Mesendoderm (in vitro differentiated cells): Measurements from ENCODE around the gene NFIC.

Experiments
- DNase-seq: peaks from one replicate; pipeline ENCODE4 v3.0.0; 2013
- H2AK5ac ChIP-seq: 2 replicates; pipeline ENCODE4 v1.6.1; 2013; ENCODE audit warnings: low read length, inconsistent platforms
- H2BK120ac ChIP-seq: 2 replicates; pipeline ENCODE4 v1.6.1; 2013; ENCODE audit warnings: low read depth, mild to moderate bottlenecking, low read length, moderate library complexity, mixed read lengths
- H2BK15ac ChIP-seq: replicated peaks from 2 replicates; pipeline ENCODE4 v1.6.1; 2013; ENCODE audit warnings: low read depth, mild to moderate bottlenecking, moderate library complexity
- H2BK5ac ChIP-seq: 2 replicates; pipeline ENCODE4 v1.6.1; 2013; ENCODE audit warnings: low read length, inconsistent platforms
- H3K18ac ChIP-seq: 2 replicates; pipeline ENCODE4 v1.6.1; 2013; ENCODE audit warnings: mild to moderate bottlenecking, low read length, mixed read lengths
- H3K23ac ChIP-seq: one replicate; pipeline ENCODE4 v1.6.1; 2013; ENCODE audit warnings: low read length
- H3K27ac ChIP-seq: 2 replicates; pipeline ENCODE4 v1.5.1; 2013; ENCODE audit warnings: low read depth, mild to moderate bottlenecking, inconsistent platforms, low read length, moderate library complexity
- H3K27me3 ChIP-seq: 2 replicates; pipeline ENCODE4 v1.6.1; 2013; ENCODE audit warnings: low read length, control low read depth, mild to moderate bottlenecking, inconsistent platforms; ENCODE audit not compliant: insufficient read depth, poor library complexity
- H3K36me3 ChIP-seq: 2 replicates; pipeline ENCODE4 v1.6.1; 2013; ENCODE audit warnings: low read length, inconsistent platforms; ENCODE audit not compliant: control insufficient read depth, insufficient read depth
- H3K4ac ChIP-seq: one replicate; pipeline ENCODE4 v1.6.1; 2013; ENCODE audit warnings: low read depth, mild to moderate bottlenecking, low read length, moderate library complexity
- H3K4me1 ChIP-seq: 2 replicates; pipeline ENCODE4 v1.6.1; 2013; ENCODE audit warnings: low read depth, low read length, inconsistent platforms; ENCODE audit not compliant: control insufficient read depth
- H3K4me2 ChIP-seq: 2 replicates; pipeline ENCODE4 v1.6.1; 2013; ENCODE audit warnings: low read length
- H3K4me3 ChIP-seq: 2 replicates; pipeline ENCODE4 v1.5.1; 2013; ENCODE audit warnings: mild to moderate bottlenecking, low read length
- H3K56ac ChIP-seq: one replicate; pipeline ENCODE4 v1.6.1; 2013; ENCODE audit warnings: low read length
- H3K79me1 ChIP-seq: 2 replicates; pipeline ENCODE4 v1.6.1; 2013; ENCODE audit warnings: low read length, inconsistent platforms
- H3K79me2 ChIP-seq: 2 replicates; pipeline ENCODE4 v1.6.1; 2013; ENCODE audit warnings: mild to moderate bottlenecking, low read length; ENCODE audit not compliant: control insufficient read depth, insufficient read depth
- H3K9ac ChIP-seq: 2 replicates; pipeline ENCODE4 v1.6.1; 2013; ENCODE audit warnings: low read length, inconsistent platforms
- H4K5ac ChIP-seq: one replicate; pipeline ENCODE4 v1.6.1; 2013; ENCODE audit warnings: low read length
- H4K8ac ChIP-seq: one replicate; pipeline ENCODE4 v1.6.1; 2013; ENCODE audit warnings: low read depth, mild to moderate bottlenecking, control low read depth, low read length, moderate library complexity
- WGBS: extraction: QIAGEN DNeasy Blood & Tissue Kit; methylation state at CpG from one replicate; pipeline ENCODE4 v1.1.7; 2013; ENCODE audit warnings: low lambda C conversion rate, missing lambda C conversion rate; ENCODE audit not compliant: insufficient coverage; ENCODE audit errors: extremely low coverage; 5-methylcytosine and 5-hydroxymethylcytosine counted together

NFIC gene

GRCh38 chr19:3462991-3463713 is 96.8 kb downstream of the NFIC start:
- H2BK5ac ChIP-seq = no peak overlapping the region
- H3K36me3 ChIP-seq = no peaks in the 10 kb centered on the region
- peak overlapping the region; percentile 84 for H3K56ac ChIP-seq
- H3K27me3 ChIP-seq = no peaks in the 10 kb centered on the region
- no peaks in the 10 kb centered on the region for H3K79me2 ChIP-seq
- no peak for DNase-seq
- H3K79me1 ChIP-seq = no peaks in the 10 kb centered on the region
- H3K27ac ChIP-seq = no peak overlapping the region
- no peak overlapping the region for H4K8ac ChIP-seq
- peak overlapping the region; percentile 93 for H3K18ac ChIP-seq
- H4K5ac ChIP-seq = no peak overlapping the region
- H2BK15ac ChIP-seq = no peak overlapping the region
- peak overlapping the region; percentile 74 for H3K4ac ChIP-seq
- no CpG with 5 or more reads among the region's 58 CpGs for WGBS
- H2BK120ac ChIP-seq = no peak overlapping the region
- peak overlapping the region; percentile 59 for H3K9ac ChIP-seq
- peak overlapping the region; percentile 57 for H3K4me2 ChIP-seq
- H3K4me1 ChIP-seq = peaks cover 6% of the 10 kb centered on the region
- H2AK5ac ChIP-seq = no peak overlapping the region
- H3K4me3 ChIP-seq = no peak overlapping the region
- no peak overlapping the region for H3K23ac ChIP-seq

- Histone ChIP-seq H2BK5ac (no peak overlapping the region), H3K79me2 (no peaks in the 10 kb centered on the region), H3K18ac (peak overlapping the region; percentile 93), H4K5ac (no peak overlapping the region), H2BK15ac (no peak overlapping the region), H3K56ac (peak overlapping the region; percentile 84), H3K79me1 (no peaks in the 10 kb centered on the region), H3K4ac (peak overlapping the region; percentile 82), H3K27me3 (no peaks in the 10 kb centered on the region), H3K4me2 (peak overlapping the region; percentile 39), H4K8ac (no peak overlapping the region), H3K4me3 (no peak overlapping the region), H2AK5ac (no peak overlapping the region), H2BK120ac (no peak overlapping the region), H3K36me3 (no peaks in the 10 kb centered on the region), H3K27ac (no peak overlapping the region), H3K4me1 (peaks cover 3% of the 10 kb centered on the region), H3K9ac (peak overlapping the region; percentile 73), H3K23ac (no peak overlapping the region)
- WGBS = no CpG with 5 or more reads among the region's 57 CpGs
- no peak for DNase-seq
Measured at GRCh38 chr19:3463714-3464586, 97.6 kb downstream of the NFIC start.

- peak; percentile 68 for DNase-seq
- H3K23ac ChIP-seq = no peak overlapping the region
Measured at GRCh38 chr19:3464587-3465235, 98.3 kb downstream of the NFIC start.

GRCh38 chr19:3465552-3465951 is 99.2 kb downstream of the NFIC start:
- Histone ChIP-seq H2BK15ac (no peak overlapping the region), H3K79me1 (no peaks in the 10 kb centered on the region), H3K4me2 (no peak overlapping the region), H4K8ac (no peak overlapping the region), H3K56ac (peak overlapping the region; percentile 67), H3K23ac (no peak overlapping the region), H3K27ac (no peak overlapping the region), H2BK120ac (no peak overlapping the region), H3K18ac (peak overlapping the region; percentile 94), H3K27me3 (no peaks in the 10 kb centered on the region), H3K79me2 (no peaks in the 10 kb centered on the region), H3K9ac (no peak overlapping the region), H2AK5ac (no peak overlapping the region), H3K4me3 (no peak overlapping the region), H4K5ac (no peak overlapping the region), H3K4ac (no peak overlapping the region), H3K36me3 (no peaks in the 10 kb centered on the region), H3K4me1 (no peaks in the 10 kb centered on the region), H2BK5ac (no peak overlapping the region)
- no CpG with 5 or more reads among the region's 7 CpGs for WGBS
- DNase-seq = no peak

More at GRCh38 chr19:3464587-3465235, 98.3 kb downstream of the NFIC start:
- Histone ChIP-seq H3K9ac (peak overlapping the region; percentile 54), H2BK120ac (peak overlapping the region; percentile 46), H4K5ac (no peak overlapping the region), H3K27ac (no peak overlapping the region), H2BK15ac (no peak overlapping the region), H3K79me2 (no peaks in the 10 kb centered on the region), H3K4ac (peak overlapping the region; percentile 82), H2BK5ac (no peak overlapping the region), H3K4me1 (peaks cover 1% of the 10 kb centered on the region), H3K56ac (peak overlapping the region; percentile 84), H3K27me3 (no peaks in the 10 kb centered on the region), H3K4me2 (peak overlapping the region; percentile 5), H3K79me1 (no peaks in the 10 kb centered on the region), H2AK5ac (no peak overlapping the region), H3K4me3 (no peak overlapping the region), H3K36me3 (no peaks in the 10 kb centered on the region), H3K18ac (peak overlapping the region; percentile 93), H4K8ac (no peak overlapping the region)
- WGBS = no CpG with 5 or more reads among the region's 31 CpGs

- H3K18ac ChIP-seq = no peak overlapping the region
- no peak overlapping the region for H3K27ac ChIP-seq
- no peak overlapping the region for H3K9ac ChIP-seq
- H3K4me3 ChIP-seq = no peak overlapping the region
- H3K56ac ChIP-seq = no peak overlapping the region
- no peak overlapping the region for H4K5ac ChIP-seq
- H2AK5ac ChIP-seq = no peak overlapping the region
- no peak overlapping the region for H2BK15ac ChIP-seq
- no peak overlapping the region for H4K8ac ChIP-seq
- H3K4ac ChIP-seq = no peak overlapping the region
- WGBS = no CpG with 5 or more reads among the region's 9 CpGs
- H3K23ac ChIP-seq = no peak overlapping the region
- H3K27me3 ChIP-seq = no peaks in the 10 kb centered on the region
- H2BK120ac ChIP-seq = no peak overlapping the region
- H3K79me2 ChIP-seq = no peaks in the 10 kb centered on the region
- H2BK5ac ChIP-seq = no peak overlapping the region
- H3K36me3 ChIP-seq = no peaks in the 10 kb centered on the region
- no peak for DNase-seq
- no peak overlapping the region for H3K4me2 ChIP-seq
- no peaks in the 10 kb centered on the region for H3K79me1 ChIP-seq
- no peaks in the 10 kb centered on the region for H3K4me1 ChIP-seq
Measured at GRCh38 chr19:3466635-3467034, 100.3 kb downstream of the NFIC start.
